Left lung (tissue), 10 donors: Measurements from ENCODE around the gene ADH6. TPM values are rescaled to one million over a fixed set of nuclear protein-coding genes. Genes with fewer than 3 reads are reported as not detected.

ENCODE experiments used
- ATAC-seq: fragments of 200-7000 bp; cut with Tn5 transposase; one replicate; pipeline ENCODE4 v1.9.1; 2020; ENCODE audit warnings: moderate library complexity
- DNase-seq, 4 donors: peaks; one replicate each; pipeline ENCODE4 v3.0.0-alpha.2; 2013 to 2020
- H3K27ac ChIP-seq, 2 donors: fragments of 200-600 bp; sonication (generic) in 1 of 2; one replicate each; pipeline versions ENCODE4 v1.5.0 to v1.8.0; 2020 to 2021
- H3K27me3 ChIP-seq, 2 donors: fragments of 200-600 bp; sonication (generic) in 1 of 2; one replicate each; pipeline versions ENCODE4 v1.5.0 to v1.8.0; 2020 to 2021
- H3K36me3 ChIP-seq, 2 donors: fragments of 200-600 bp; sonication (generic) in 1 of 2; one replicate each; pipeline versions ENCODE4 v1.5.0 to v1.8.0; 2020 to 2021
- H3K4me1 ChIP-seq, 2 donors: fragments of 200-600 bp; one replicate each; pipeline ENCODE4 v1.8.0; 2021
- H3K4me3 ChIP-seq, 2 donors: fragments of 200-600 bp; sonication (generic) in 1 of 2; one replicate each; pipeline versions ENCODE4 v1.5.0 to v1.8.0; 2020 to 2021; ENCODE audit warnings: mild to moderate bottlenecking in 1 of 2
- H3K9me3 ChIP-seq, 2 donors: fragments of 200-600 bp; sonication (generic) in 1 of 2; one replicate each; pipeline versions ENCODE4 v1.5.0 to v1.8.0; 2020 to 2021
- CTCF ChIP-seq, 2 donors: fragments of 200-600 bp; sonication (generic) in 1 of 2; IDR thresholded peaks; one replicate each; pipeline versions ENCODE4 v1.5.0 to v1.8.0; 2021; ENCODE audit warnings: antibody characterized with exemption in 2 of 2
- intact Hi-C, 2 donors: fragments of 100-400 bp; cut with DNase I; formaldehyde crosslinking; loops; one replicate each; pipeline versions ENCODE4 v1.11.2 to v1.14.2; 2022
- polyA plus RNA-seq, 6 donors: library from polyadenylated mRNA; unstranded; fragments of 120-200 nt; gene quantifications; one replicate each; pipeline ENCODE4 v1.2.1, GENCODE V29; 2013; ENCODE audit not compliant: insufficient read length in 6 of 6
- total RNA-seq, 2 donors: library from RNA; stranded (reverse); fragmentation: NEBNext Ultra II Directional; extraction: Animal tissue kit (Norgen Biotek cat#: 25700); gene quantifications; one replicate each; pipeline ENCODE4 v1.2.1, GENCODE V29; 2021
- donor health status: DM: no; HTN: yes; CAD: no.
- donor health status: DM: no; HTN: no; CAD: no.

Gene ADH6
- total and polyA plus RNA-seq, 8 donors: 11.8 to 23.6 (median 16.0) TPM; not detected in 2

GRCh38 chr4:99157478-99157935 lies 61.5 kb downstream of the ADH6 start:
- TF ChIP-seq CTCF (IDR thresholded peaks at IDR 0.05): no peak
- DNase-seq (no peak), ATAC-seq (no peak)
- H3K27ac ChIP-seq: no peak overlapping the region
- H3K4me1 ChIP-seq: no peaks in the 10 kb centered on the region
- intact Hi-C loops: no loop called here
- H3K4me3 ChIP-seq: no peak overlapping the region
- H3K36me3 ChIP-seq: no peaks in the 10 kb centered on the region
- H3K27me3 ChIP-seq: no peaks in the 10 kb centered on the region
- no peaks in the 10 kb centered on the region for H3K9me3 ChIP-seq

GRCh38 chr4:99156992-99157391 lies 62.1 kb downstream of the ADH6 start:
- Histone ChIP-seq H3K4me1 (no peaks in the 10 kb centered on the region), H3K27ac (no peak overlapping the region), H3K36me3 (no peaks in the 10 kb centered on the region), H3K9me3 (no peaks in the 10 kb centered on the region), H3K27me3 (no peaks in the 10 kb centered on the region), H3K4me3 (no peak overlapping the region)
- intact Hi-C loops: no loop called here
- no peak for TF ChIP-seq CTCF (IDR thresholded peaks at IDR 0.05)
- DNase-seq (no peak), ATAC-seq (no peak)

GRCh38 chr4:99154658-99155342 lies 64.2 kb downstream of the ADH6 start:
- intact Hi-C loops: no loop called here
- H3K27ac ChIP-seq: no peak overlapping the region
- no peak for DNase-seq
- H3K9me3 ChIP-seq: no peaks in the 10 kb centered on the region
- H3K4me3 ChIP-seq: no peak overlapping the region
- no peak for ATAC-seq
- TF ChIP-seq CTCF (IDR thresholded peaks at IDR 0.05): no peak
- no peaks in the 10 kb centered on the region for H3K4me1 ChIP-seq
- H3K27me3 ChIP-seq: no peaks in the 10 kb centered on the region
- no peaks in the 10 kb centered on the region for H3K36me3 ChIP-seq

Other genes starting within 250 kb of the ADH6 start
- gene METAP1, start 223.5 kb downstream of the ADH6 start, total RNA-seq: 10 to 100 TPM; 31.5 to 42.8 TPM
- 10 to 100 TPM; 56.8 to 73.1 (median 64.4) TPM for gene METAP1, start 223.5 kb downstream of the ADH6 start, polyA plus RNA-seq
- gene ADH5, start 130.5 kb downstream of the ADH6 start, total RNA-seq: 100 to 1,000 TPM; 152 to 160 TPM
- 100 to 1,000 TPM; 233 to 305 (median 257) TPM for gene ADH5, start 130.5 kb downstream of the ADH6 start, polyA plus RNA-seq
- gene ADH4, start 74.9 kb downstream of the ADH6 start, total RNA-seq: not detected
- 1 to 10 TPM in 5 of 6 donors, under 1 TPM in 1; 0.48 to 2.0 (median 1.5) TPM for gene ADH4, start 74.9 kb downstream of the ADH6 start, polyA plus RNA-seq
- 1 to 10 TPM; 1.0 to 1.3 TPM for gene ADH1A, start 71.7 kb upstream of the ADH6 start, total RNA-seq
- 10 to 100 TPM; 12.5 to 17.6 (median 15.3) TPM for gene ADH1A, start 71.7 kb upstream of the ADH6 start, polyA plus RNA-seq
- gene ADH1B, start 102.2 kb upstream of the ADH6 start, total RNA-seq: 100 to 1,000 TPM; 312 to 427 TPM
- 1,000 to 10,000 TPM in 4 of 6 donors, 100 to 1,000 TPM in 2; 961 to 1,119 (median 1,010) TPM for gene ADH1B, start 102.2 kb upstream of the ADH6 start, polyA plus RNA-seq
- gene ADH1C, start 133.5 kb upstream of the ADH6 start, total RNA-seq: 1 to 10 TPM; 1.2 to 1.8 TPM
- gene ADH1C, start 133.5 kb upstream of the ADH6 start, polyA plus RNA-seq: 10 to 100 TPM; 17.9 to 26.4 (median 24.3) TPM
- 1 to 10 TPM in 1 of 2 donors, not detected in 1; 1.4 TPM for gene ADH7, start 216.1 kb upstream of the ADH6 start, total RNA-seq
- under 1 TPM in 2 of 6 donors, not detected in 4; 0.07 to 0.13 TPM for gene ADH7, start 216.1 kb upstream of the ADH6 start, polyA plus RNA-seq